Effector memory CD4-positive, alpha-beta T cell (primary cell): Measurements from ENCODE around the gene ACP3.

Experiments used
- DNase-seq, 3 donors: peaks; one replicate each; pipeline ENCODE4 v3.0.0-alpha.2; 2020
- H3K27ac ChIP-seq: 2 replicates; pipeline ENCODE4 v1.7.0; 2013; ENCODE audit warnings: mild to moderate bottlenecking, low read length, moderate library complexity; ENCODE audit not compliant: insufficient read depth, poor library complexity, severe bottlenecking
- H3K27me3 ChIP-seq: replicated peaks from 2 replicates; pipeline ENCODE4 v1.7.0; 2013; ENCODE audit warnings: mild to moderate bottlenecking, low read length; ENCODE audit not compliant: insufficient read depth, control insufficient read depth, poor library complexity, severe bottlenecking
- H3K36me3 ChIP-seq: 2 replicates; pipeline ENCODE4 v1.7.0; 2013; ENCODE audit warnings: mild to moderate bottlenecking, low read length, moderate library complexity; ENCODE audit not compliant: control insufficient read depth, insufficient read depth
- H3K4me1 ChIP-seq: 2 replicates; pipeline ENCODE4 v1.7.0; 2013; ENCODE audit warnings: low read length, mild to moderate bottlenecking; ENCODE audit not compliant: control insufficient read depth, insufficient read depth, poor library complexity, severe bottlenecking
- H3K4me3 ChIP-seq: 2 replicates; pipeline ENCODE4 v1.7.0; 2013; ENCODE audit warnings: low read length, low read depth, mild to moderate bottlenecking; ENCODE audit not compliant: insufficient read depth, poor library complexity, severe bottlenecking
- H3K9me3 ChIP-seq: 2 replicates; pipeline ENCODE4 v1.7.0; 2013; ENCODE audit warnings: mild to moderate bottlenecking, low read length, moderate library complexity; ENCODE audit not compliant: control insufficient read depth
- total RNA-seq, 3 donors: gene quantifications; one replicate each; lab custom pipeline; 2026; lab: John Stamatoyannopoulos, UW

ACP3 gene
- total RNA-seq: 0 to 0.58 (median 0) reads per million in 3 donors

- DNase-seq: no peak
- Histone ChIP-seq H3K9me3 (no peaks in the 10 kb centered on the region), H3K36me3 (no peaks in the 10 kb centered on the region), H3K4me1 (no peaks in the 10 kb centered on the region), H3K4me3 (no peak within 1 kb of the TSS), H3K27me3 (no peaks in the 10 kb centered on the region), H3K27ac (no peak within 1 kb of the TSS)
These were observed at the start of gene ACP3 for GRCh38 chr3:132317229-132317948. ACP3 (plus strand) TSS chr3:132317407; CDS start chr3:132317457, 50 bp downstream.

GRCh38 chr3:132268956-132269355 lies 48.3 kb upstream of the ACP3 start:
- no peak overlapping the region for H3K27ac ChIP-seq
- DNase-seq: no peak
- H3K36me3 ChIP-seq: no peaks in the 10 kb centered on the region
- H3K9me3 ChIP-seq: no peaks in the 10 kb centered on the region
- no peaks in the 10 kb centered on the region for H3K4me1 ChIP-seq
- no peaks in the 10 kb centered on the region for H3K27me3 ChIP-seq
- no peak overlapping the region for H3K4me3 ChIP-seq

GRCh38 chr3:132273036-132273435 lies 44.2 kb upstream of the ACP3 start:
- DNase-seq: no peak
- H3K9me3 ChIP-seq: no peaks in the 10 kb centered on the region
- no peak overlapping the region for H3K4me3 ChIP-seq
- no peaks in the 10 kb centered on the region for H3K4me1 ChIP-seq
- no peak overlapping the region for H3K27ac ChIP-seq
- H3K27me3 ChIP-seq: no peaks in the 10 kb centered on the region
- no peaks in the 10 kb centered on the region for H3K36me3 ChIP-seq

GRCh38 chr3:132276228-132276906 lies 40.8 kb upstream of the ACP3 start:
- H3K9me3 ChIP-seq: no peaks in the 10 kb centered on the region
- no peak for DNase-seq
- no peak overlapping the region for H3K4me3 ChIP-seq
- no peaks in the 10 kb centered on the region for H3K4me1 ChIP-seq
- H3K36me3 ChIP-seq: no peaks in the 10 kb centered on the region
- H3K27me3 ChIP-seq: no peaks in the 10 kb centered on the region
- no peak overlapping the region for H3K27ac ChIP-seq

GRCh38 chr3:132279030-132279429 lies 38.2 kb upstream of the ACP3 start:
- Histone ChIP-seq H3K27me3 (no peaks in the 10 kb centered on the region), H3K9me3 (no peaks in the 10 kb centered on the region), H3K36me3 (no peaks in the 10 kb centered on the region), H3K4me3 (no peak overlapping the region), H3K4me1 (no peaks in the 10 kb centered on the region), H3K27ac (no peak overlapping the region)
- no peak for DNase-seq

GRCh38 chr3:132283440-132283839 lies 33.8 kb upstream of the ACP3 start:
- Histone ChIP-seq H3K27me3 (no peaks in the 10 kb centered on the region), H3K27ac (no peak overlapping the region), H3K4me1 (no peaks in the 10 kb centered on the region), H3K9me3 (no peaks in the 10 kb centered on the region), H3K4me3 (no peak overlapping the region), H3K36me3 (no peaks in the 10 kb centered on the region)
- no peak for DNase-seq

- Histone ChIP-seq H3K27me3 (no peaks in the 10 kb centered on the region), H3K27ac (no peak overlapping the region), H3K36me3 (no peaks in the 10 kb centered on the region), H3K4me1 (no peaks in the 10 kb centered on the region), H3K9me3 (no peaks in the 10 kb centered on the region), H3K4me3 (no peak overlapping the region)
- no peak for DNase-seq
These were observed 33.2 kb upstream of the ACP3 start for GRCh38 chr3:132283916-132284405.

GRCh38 chr3:132284781-132285619 lies 32.2 kb upstream of the ACP3 start:
- no peaks in the 10 kb centered on the region for H3K9me3 ChIP-seq
- H3K27me3 ChIP-seq: no peaks in the 10 kb centered on the region
- H3K4me3 ChIP-seq: no peak overlapping the region
- no peak for DNase-seq
- H3K27ac ChIP-seq: no peak overlapping the region
- H3K36me3 ChIP-seq: no peaks in the 10 kb centered on the region
- no peaks in the 10 kb centered on the region for H3K4me1 ChIP-seq

GRCh38 chr3:132285620-132285945 lies 31.6 kb upstream of the ACP3 start:
- H3K27ac ChIP-seq: no peak overlapping the region
- DNase-seq: no peak
- H3K36me3 ChIP-seq: no peaks in the 10 kb centered on the region
- no peaks in the 10 kb centered on the region for H3K9me3 ChIP-seq
- no peaks in the 10 kb centered on the region for H3K27me3 ChIP-seq
- H3K4me3 ChIP-seq: no peak overlapping the region
- H3K4me1 ChIP-seq: no peaks in the 10 kb centered on the region

GRCh38 chr3:132286035-132286434 lies 31.2 kb upstream of the ACP3 start:
- Histone ChIP-seq H3K4me3 (no peak overlapping the region), H3K27ac (no peak overlapping the region), H3K9me3 (no peaks in the 10 kb centered on the region), H3K27me3 (no peaks in the 10 kb centered on the region), H3K4me1 (no peaks in the 10 kb centered on the region), H3K36me3 (no peaks in the 10 kb centered on the region)
- no peak for DNase-seq
